LNCaP clone FGC (cell line): Measurements from ENCODE around the gene KCND3.

Experiments used
- DNase-seq: peaks from one replicate; pipeline ENCODE4 v3.0.0-alpha.2; 2011; ENCODE audit warnings: low read depth
- H3K4me3 ChIP-seq: 2 replicates; pipeline ENCODE4 v1.5.1; 2011; ENCODE audit warnings: mild to moderate bottlenecking, low read depth, low read length, control low read depth
- CTCF ChIP-seq: IDR thresholded peaks from 2 replicates; pipeline ENCODE4 v1.5.1; 2012; ENCODE audit warnings: mild to moderate bottlenecking; ENCODE audit not compliant: control insufficient read depth, insufficient read depth; ENCODE audit errors: extremely low read depth

The KCND3 gene

GRCh38 chr1:111813440-111814304 is 175.8 kb downstream of the KCND3 start:
- no peak for DNase-seq
- TF ChIP-seq CTCF = 0 out of 2 replicates have a peak, but pooled peaks have one; percentile 14
- H3K4me3 ChIP-seq = no peak overlapping the region

- DNase-seq = no peak
- no peak for TF ChIP-seq CTCF
- H3K4me3 ChIP-seq = no peak overlapping the region
Observed at GRCh38 chr1:111812306-111812705, 177.2 kb downstream of the KCND3 start.

GRCh38 chr1:111811891-111812290 is 177.6 kb downstream of the KCND3 start:
- TF ChIP-seq CTCF = no peak
- H3K4me3 ChIP-seq = no peak overlapping the region
- DNase-seq = no peak

- no peak for DNase-seq
- no peak overlapping the region for H3K4me3 ChIP-seq
- no peak for TF ChIP-seq CTCF
Observed at GRCh38 chr1:111805251-111805650, 184.2 kb downstream of the KCND3 start.

- DNase-seq = no peak
- no peak overlapping the region for H3K4me3 ChIP-seq
- no peak for TF ChIP-seq CTCF
Observed at GRCh38 chr1:111804776-111805175, 184.7 kb downstream of the KCND3 start.

GRCh38 chr1:111803951-111804350 is 185.5 kb downstream of the KCND3 start:
- TF ChIP-seq CTCF = no peak
- DNase-seq = no peak

GRCh38 chr1:111802984-111803383 is 186.5 kb downstream of the KCND3 start:
- H3K4me3 ChIP-seq = no peak overlapping the region
- DNase-seq = no peak
- TF ChIP-seq CTCF = no peak

More at GRCh38 chr1:111803951-111804350, 185.5 kb downstream of the KCND3 start:
- H3K4me3 ChIP-seq = no peak overlapping the region
